SK-N-MC (cell line): ENCODE data around the gene NDUFA8.

ENCODE experiments used
- EZH2 ChIP-seq: fragments of 200-600 bp; sonication (generic); IDR thresholded peaks from one replicate; pipeline ENCODE4 v1.6.1; 2017; ENCODE audit warnings: antibody characterized with exemption
- POLR2AphosphoS5 ChIP-seq: IDR thresholded peaks from 2 replicates; pipeline ENCODE4 v1.6.1; 2012; ENCODE audit warnings: mild to moderate bottlenecking, low read depth, low read length, borderline replicate concordance

DNA sequence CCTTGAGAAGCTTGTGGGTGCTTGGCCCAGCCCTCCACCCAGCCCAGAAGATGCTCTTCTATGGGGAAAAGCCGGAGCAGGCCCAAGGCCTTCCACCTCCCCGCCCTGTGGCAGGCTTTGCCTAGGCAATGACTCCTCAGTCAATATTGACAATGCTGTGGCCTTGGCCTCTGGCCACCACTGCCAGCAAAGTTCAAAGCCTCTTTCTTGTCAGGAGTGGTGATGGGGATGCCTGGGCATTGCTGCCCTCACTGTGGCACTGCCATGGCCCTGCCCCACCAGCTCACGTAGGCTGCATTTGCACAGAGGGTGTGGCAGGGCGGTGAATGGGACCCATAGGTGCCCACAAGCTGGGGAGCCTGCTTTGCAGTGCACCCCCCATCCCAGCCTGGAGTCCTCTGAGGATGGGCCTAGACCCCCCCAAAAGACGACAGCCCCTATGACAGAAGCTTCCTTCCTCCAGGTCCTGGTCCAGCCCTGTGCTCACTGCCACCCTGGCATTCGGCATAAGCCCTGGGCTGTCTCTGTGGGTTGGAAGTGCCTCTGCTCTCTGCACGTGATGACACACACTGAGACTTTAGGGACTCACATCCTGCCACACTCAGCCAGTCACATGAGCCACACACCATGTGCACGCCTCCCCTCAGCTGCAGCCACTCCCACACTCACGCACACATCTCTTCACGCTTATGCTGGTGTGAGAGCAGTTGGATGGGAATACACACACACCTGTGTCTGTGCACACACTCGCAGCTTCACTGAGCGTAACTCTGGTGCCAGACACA, 31.2 kb upstream of the NDUFA8 start:
- no peak for TF ChIP-seq EZH2
- TF ChIP-seq POLR2AphosphoS5, result no peak
